Measurements from ENCODE around the gene SYT15.

The SYT15 gene

DNA sequence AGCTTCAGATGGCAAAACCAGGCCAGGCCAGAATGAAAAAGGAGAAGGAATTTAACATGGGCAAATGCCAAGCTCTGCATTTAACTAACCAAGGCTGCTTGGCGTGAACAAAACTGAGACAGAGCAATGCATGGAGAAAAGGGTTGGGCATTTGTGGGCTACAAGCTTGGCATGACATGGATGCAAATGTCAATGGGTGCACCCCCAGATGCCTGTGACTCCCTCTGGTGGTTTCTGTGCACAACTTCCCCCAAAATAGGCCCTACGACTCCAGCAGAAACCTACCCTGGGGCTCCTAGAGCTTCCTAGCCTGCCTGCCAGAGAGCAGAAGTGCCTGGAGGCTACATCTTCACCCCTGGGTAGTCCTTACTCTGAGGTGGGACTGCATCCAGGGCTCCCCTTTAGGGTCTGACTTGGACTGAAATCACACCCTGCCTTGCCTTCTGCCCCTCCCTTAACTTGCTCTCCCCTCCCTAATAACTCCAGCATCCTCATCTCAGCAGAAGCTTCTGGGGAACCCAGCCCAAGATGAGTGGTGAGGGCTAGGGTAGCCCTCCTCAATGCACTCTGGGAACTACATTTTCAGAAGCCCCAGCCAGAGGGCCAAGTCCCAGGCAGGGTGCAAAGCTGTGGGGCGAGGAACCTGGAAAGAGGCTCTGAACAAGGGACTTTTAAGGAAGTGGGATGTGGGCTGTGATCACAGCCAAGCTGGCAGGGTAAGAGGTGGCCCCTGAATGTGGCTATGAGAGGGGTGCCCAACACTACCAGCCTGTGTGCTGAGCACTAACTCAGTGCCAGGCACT is 33.7 kb upstream of the SYT15 start:
- no peak for DNase-seq (ENCODE audit: low read depth)

DNA sequence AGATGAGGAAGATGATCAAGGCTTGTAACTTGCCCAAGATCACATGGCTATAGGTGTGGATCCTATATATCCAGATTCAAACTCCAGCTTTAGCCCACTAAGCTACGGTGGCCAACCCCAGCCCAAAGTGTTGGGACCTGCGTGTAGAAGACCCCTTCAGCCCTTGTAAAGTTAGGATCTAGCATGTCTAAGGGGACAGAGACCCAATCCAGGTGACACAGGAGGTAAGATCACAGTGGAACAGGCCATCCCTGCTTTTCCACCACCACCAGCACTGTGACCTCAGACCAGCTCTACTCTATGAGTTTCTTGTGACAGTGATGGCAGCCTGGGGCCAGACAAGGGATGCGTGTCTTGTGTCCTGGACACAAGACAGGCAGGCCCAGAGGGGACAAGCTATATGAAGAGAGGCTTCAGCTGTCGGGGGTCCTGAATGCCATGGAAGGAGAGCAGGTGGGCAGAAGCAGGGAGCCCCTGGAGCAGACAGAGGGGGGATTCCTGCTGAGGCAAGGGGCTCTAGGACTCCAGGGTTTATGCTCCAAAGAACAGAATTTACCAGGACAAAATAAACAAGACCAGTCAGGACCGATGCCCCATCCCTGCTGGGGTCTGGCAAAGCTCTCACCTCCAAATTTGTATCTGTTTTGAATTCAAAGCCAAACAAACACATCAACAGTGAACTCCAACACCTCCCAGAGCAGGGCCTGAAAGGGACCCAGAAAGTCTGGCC is 32.9 kb upstream of the SYT15 start:
- DNase-seq (ENCODE audit: low read depth): no peak

DNA sequence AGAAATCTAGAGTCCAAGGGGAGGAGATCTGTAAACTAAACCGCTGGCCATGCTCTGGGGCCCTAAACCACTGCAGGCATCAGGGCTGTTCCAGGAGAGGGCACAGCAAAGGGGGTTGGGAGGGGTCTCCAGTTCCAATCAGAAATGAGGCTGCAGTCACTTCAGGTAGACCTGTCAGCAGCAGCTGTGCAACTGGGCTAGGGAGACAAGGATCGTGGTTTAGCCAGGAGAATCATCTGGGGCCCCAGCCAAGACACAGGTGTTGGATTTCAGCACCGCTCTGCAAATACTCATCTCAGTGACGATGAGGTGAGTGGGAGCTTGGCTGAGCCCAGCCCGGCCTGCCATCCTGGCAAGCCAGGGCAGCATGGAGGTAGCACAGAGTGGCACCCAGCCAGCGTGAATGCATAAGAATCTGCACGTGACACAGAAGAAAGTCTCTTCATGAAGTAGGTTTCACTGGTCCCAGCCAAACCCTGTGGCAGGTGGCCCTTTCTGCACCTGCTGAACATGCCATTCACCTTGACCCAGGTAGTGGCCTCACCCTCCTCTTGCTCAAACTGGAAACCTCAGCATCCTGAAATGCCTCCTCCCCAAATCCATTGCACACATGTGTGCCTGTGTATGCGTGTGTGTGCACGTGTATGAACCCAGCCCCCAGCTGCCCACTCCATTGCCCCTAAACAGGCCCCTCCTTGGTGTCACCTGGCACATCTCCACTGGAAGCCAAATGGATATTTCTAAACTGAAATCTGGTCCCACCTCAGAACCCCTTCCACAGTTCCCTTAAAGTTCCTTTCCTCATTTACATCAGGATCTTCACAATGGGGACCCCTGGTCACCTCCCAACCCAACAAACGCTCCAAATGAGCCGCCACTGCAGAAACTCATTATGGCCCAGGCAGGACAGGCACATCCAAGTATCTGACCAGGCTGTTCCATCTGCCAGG is 32.1 kb upstream of the SYT15 start:
- DNase-seq (ENCODE audit: low read depth): no peak

DNA sequence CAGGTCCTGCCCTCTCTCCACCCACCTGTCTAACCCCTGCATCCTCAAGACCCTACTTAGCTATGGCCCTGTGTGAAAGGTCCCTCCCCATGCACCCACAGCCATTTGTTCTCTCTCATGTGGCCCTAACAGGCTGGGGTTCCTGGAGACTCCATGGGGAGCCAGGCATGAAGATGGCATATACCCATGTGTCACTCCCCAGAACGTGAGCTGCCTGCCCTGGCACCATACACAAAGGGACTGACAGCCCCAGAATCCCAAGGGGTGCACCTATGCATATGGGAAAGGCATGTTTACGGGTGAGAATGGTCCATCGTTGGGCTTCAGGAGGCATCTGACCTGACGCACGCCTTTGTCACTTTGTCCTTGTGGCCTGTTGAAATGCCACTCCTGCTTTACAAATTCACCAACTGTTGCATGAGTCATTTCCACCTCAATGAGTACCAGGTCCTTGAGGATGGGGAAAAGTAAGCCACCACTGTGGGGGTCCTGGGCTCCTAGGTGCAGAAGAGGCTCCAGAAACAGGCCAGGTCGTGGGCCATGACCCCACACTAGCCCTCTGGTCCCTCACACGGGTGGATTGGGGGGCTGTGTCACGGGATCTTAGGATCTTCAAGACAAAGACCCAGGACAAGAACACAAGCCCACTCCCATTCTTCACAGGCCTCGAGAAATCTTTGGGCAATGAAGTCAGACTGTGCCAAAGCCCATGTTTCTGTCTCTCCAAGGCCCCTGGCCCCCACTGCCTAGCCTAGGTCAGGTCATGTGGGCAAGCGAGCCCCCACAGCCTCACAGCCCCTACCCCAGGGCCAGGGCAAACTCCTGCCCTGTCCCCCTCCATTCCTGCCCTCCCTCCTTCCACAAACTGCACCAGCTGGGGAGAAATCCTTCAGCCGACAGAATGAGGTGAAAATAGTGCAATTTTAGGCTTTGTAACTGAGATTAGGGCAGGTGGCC is 31.1 kb upstream of the SYT15 start:
- DNase-seq (ENCODE audit: low read depth): no peak

DNA sequence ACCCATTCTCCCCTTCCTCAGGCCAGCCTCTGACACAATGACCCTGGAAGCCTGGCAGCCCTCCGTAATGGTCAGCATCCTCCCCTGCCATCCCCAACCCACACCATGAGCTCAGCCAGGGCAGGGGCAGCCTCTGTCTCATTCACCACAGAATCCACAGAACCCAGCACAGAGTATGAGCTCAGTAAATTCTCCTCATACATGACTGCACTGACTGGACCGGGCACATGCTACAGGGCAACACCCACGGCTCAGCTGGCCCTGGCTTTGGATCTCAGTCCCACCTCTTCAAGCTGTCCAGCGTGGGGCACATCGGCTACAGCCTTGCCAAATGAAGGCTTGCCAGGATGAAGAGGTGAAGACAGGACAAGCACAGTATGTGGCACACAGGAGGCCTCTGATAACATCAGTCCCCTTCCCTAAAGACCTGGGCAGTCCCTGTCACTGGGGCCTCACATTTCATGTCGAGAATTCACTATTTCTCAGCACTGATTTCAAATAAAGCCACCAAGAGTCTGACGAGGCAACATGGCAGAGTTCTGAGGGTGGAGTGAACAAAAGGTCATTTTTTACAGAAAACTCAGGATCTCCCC is 30.3 kb upstream of the SYT15 start:
- DNase-seq (ENCODE audit: low read depth): no peak

DNA sequence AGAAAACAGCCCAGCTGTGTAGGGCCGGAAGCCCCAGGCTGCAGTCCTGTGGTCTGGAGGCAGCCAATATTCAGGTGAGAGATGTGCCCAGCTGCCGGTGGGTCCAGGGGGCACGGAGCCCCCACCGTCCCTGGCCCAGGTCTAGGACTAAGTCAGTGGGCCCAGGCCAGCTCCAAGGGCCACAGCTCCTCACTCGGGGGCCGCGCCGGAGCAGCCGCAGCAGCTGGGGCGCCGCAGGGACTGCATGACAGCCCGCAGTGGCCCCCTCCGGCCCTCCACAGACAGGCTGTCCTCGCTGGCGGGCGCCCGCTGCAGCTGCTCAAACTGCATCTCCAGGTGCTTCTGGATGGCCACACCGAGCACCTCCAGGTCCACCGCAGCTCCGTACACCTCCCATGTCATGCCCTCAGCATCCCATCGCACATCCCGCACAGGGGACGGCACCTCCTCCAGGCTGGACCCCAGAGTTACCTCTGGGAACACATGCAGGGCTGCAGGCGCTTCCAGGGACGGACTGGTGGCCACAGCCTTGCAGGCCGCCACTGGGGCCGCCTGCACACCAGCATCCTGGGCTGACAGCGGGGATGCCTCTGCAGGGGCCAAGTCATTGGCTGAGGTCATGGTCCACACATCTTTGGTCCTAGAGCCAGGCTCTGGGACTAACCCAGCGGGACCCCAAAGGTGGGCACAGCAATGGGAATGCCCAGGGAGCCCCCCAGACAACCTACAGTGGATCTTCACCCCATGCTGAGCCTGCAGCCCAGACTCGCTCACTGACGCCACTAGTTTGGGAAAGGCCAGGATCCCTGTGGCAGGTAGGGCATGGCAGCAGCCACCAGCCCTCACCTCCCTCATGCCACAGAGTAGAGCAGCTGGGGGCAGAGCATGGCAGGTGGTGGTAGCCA is 29.5 kb upstream of the SYT15 start:
- no peak for DNase-seq (ENCODE audit: low read depth)

DNA sequence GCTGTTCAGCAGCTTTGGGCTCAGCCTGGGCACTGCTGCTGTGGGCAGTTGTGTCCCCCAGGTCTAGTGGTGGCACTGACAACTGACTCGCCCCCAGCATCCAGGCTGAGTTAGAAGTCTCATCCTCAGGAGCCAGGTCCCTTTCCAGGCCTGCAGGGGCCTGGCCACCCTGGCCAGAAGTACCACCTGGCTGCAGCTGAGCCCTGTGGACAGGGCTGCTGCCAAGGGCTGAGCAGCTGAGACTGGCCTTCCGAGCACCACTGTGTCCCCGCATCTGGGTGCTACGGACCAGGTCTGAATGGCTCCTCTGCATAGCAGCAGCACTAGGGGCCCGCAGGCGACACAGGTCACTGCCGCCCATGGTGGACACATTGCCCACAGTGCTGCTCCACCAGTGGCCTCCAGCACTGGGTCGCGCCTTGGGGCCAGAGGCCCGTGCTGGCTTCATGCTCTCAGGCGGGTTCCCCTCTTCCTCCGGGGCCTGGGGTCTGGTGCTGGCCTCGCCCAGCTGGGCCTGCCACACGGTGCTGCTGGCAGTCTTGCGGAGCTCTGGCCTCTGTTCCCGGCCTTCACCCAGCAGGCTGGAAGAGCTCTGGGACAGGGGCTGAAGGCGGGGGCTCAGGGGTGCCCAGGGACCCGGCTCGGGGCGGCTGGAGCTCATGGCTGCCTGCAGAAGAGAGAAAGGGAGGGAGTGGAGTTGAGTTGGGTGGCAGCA is 28.7 kb upstream of the SYT15 start:
- DNase-seq (ENCODE audit: low read depth): no peak

DNA sequence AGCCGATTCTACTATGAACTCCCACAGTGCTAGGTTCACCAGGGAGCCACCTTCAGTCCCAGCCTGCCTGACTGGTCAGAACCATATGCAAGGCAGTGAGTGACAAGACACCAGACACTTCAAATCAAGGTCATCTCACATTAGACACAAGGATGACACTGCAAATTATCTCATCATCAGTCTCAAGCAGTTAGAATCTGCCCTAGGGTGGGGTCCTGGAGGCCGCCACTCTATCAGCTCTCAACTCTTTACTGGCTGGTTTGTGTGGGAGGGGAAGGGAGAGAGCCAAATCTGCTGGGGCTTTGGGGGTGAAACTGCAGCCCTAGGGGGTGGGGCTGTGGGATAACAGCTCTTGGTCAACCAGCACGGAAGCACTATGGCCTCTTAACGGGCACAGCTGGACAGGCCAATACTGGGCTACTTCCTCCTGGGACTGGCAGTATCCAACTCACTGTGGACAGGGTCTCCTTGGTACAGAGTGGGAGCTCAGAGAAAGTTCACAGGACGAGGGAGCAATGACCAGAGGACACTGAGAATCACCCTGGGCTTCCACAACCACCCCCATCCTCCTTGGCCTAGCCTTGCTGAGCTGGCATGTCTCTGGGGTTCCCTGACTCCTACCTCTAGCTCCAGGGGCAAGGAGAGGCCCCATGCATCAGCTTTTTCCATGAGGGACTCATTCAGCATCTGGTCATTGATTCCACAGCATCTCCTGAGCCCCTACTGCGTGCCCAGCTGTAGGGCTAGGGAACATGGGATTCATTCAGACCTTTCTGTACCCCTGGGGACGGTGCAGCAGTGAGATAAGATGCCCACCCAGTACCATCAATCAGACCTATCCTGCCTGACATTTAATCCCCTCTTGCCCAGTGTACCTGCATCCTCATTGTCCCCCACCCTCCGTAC is 27.9 kb upstream of the SYT15 start:
- no peak for DNase-seq (ENCODE audit: low read depth)

DNA sequence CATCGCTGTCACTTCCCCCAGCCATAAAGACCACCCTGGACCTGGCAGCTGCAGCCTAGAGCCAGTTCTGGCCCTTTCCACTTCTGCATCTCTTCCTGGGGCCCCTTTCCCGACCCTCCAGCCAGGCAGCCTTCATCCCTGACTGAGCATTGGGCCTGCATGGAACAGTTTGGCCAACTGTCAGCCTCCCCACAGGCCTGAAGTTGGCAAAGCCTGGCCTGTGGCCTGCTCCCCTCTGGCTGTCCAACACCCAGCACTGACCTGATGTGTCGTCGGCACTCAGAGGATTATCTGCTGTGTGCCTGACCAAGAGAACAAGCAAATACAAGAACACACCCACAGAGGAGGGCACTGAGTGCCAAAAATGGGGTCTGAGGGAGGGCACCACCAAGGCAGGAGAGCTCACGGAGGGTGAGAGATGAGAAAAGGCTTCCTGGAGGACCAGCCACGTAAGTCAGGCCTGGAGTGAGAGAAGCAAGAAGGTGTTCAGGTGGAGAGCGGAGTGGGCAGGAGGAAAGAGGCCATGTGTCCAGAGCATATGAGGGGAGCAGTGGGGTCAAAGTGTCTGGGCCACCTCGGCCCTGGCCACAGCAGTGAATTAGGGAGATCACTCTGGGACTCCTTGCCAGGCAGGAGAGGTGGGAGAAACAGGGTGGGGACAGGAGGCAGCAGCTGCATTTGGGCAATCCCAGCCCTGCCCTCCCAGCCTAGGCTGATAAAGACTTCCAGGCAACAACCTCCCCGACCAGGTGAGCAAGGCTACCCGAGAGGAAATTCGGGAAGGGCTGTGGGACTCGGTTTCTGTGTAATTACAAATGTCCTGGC is 27.0 kb upstream of the SYT15 start:
- no peak for DNase-seq (ENCODE audit: low read depth)

DNA sequence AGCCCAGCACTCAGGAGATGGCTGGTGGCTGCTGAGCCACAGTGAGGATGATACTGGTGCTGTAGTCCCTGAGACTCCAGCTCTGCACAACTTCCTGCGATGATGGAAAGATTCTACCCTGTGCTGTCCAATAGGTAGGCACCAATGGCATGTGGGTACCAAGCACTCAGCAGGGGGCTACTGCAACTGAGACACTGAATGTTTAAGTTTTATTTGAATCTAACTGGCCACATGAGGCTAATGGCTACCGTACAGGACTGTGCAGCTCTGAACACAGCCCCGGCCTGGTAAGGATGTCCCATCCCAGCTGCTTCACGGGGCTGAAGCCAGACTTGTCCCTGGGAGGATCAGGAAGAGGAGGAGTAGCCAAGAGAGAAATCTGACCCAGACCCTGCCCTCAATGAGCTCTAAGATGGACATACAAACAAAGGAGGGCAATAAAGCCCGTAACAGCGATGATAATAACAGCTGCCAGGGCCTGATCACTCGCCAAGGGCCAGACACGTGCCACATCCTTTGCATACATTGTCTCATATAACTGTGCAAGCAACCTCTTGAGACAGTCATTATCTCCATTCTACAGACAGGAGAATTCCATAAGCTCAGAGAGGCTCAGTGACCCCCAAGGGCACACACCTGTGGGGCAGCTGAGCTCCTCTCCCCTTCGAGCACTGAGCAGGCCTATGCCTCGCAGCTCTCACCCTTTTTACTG is 26.2 kb upstream of the SYT15 start:
- DNase-seq (ENCODE audit: low read depth): no peak

DNA sequence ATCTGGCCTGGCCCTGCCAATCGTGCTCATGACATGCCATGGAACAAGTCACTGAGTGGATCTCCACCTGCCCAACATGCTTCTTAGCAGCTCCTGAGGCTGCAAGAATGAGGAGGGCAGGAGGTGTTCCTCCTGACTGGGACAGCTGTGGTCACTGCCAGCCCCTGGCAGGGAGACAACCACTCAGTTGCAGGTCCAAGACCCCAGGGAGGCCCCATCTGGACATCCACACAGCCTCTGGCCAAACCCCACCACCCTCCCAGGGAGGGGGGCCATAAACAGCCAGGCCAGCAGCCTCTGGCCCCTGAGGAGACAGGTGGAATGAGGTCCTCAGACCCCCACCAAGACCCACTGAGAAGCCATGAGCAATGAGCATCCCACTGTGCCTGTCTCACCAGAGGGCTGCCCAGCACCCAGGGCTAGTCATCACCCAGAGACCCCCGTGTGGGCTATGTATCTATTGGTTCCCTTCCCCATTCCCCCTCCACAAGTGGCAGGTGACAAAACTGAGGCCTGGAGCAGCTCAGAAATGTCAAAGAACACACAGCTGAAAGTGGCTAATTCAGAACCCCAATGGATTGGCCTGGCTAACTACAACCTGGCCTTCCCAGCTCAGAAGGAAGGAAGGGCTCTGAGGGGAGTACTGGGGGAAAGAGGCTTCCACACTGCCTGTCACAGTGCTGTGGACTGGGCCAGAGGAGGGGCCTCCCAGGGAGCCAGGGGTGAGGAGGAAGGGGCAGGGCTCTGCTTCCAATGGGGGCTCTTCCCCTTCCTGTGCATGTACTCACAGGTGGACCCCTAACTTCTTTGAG is 25.5 kb upstream of the SYT15 start:
- DNase-seq (ENCODE audit: low read depth): no peak

DNA sequence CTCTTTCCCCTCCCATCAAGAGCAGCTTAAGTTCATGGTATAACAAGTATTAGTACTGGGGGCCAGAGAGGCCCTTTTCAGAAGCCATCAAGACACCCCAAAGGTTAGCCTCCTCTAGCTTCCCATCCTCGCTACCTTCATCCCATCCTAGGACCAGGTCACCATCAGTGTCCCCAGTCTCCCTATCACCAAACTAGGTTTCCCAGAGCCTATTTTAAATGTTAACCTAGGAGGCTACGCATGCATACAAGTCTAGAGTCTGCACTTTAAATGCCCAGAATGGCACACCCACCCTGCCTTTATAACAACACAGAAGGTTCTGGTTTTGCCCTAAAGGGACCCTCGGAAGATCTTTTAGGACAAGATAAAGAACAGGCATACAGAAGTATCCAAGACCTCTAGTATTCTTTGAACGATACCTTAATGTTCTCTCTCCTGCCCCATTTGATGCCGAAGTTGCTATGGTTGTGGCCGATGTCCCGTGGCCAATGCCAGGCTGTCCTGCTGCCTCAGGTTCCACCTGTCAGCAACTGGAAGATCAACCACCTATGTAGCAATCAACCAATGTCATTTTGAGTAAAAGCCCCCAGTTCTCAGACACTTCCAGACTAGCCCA is 24.7 kb upstream of the SYT15 start:
- DNase-seq (ENCODE audit: low read depth): no peak

DNA sequence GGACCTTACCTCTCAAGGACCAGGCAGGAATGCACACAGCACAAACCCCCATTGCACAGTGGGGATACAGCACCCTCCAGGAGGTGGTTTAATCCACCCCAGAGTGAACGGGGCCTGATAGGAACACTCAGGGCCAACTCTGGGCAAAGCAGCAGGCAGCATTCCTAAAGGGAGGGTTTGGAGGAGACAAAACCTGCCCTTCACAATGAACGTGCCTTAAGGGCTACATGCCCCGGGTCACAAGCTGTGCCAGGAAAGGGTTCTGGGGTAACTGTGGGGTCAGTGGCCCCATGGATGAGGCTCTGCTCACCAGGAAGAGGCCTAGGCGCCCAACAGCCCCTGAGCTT is 23.6 kb upstream of the SYT15 start:
- no peak for DNase-seq (ENCODE audit: low read depth)

DNA sequence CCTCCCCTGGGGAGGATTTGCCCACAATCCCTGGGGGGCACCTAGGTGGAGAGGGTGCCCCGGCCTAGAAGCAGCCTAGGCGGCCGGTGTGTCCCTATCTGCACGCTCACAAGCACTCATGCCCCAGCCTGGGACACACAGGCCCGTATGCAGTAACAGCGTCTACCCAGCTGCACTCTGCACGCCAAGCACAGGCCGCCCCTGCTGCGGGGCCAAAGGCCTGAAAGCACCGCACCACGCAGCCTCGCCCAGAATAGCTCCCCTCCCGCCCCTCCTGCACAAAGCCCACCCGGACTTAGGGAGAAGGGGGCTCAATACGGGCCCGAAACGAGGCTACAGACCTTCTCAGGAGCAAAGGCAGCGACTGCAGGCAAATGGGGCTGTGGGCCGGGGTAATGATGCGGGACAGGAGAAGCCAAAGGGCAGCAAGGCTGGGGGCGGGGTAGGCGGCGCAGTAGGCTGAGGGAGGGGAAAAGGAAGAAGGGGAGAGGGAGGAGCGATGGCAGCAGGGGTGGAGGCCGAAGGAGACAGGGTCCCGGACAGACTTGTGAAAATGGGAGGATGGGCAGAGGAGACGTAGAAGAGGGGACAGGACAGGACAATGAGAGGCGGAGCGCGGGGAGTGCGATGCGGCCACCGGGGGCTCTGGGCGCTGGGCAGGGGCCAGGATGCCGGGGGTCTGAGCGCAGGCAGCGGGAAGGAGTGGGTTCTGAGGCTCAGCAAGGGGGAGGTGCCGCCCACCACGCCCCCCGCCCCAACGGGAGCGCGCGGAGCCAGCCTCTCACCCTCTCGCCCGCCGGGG is 23.0 kb upstream of the SYT15 start:
- DNase-seq (ENCODE audit: low read depth): no peak
